WI38 (cell line): ENCODE data around the gene FOXJ3.

ENCODE experiments used
- H3K4me3 ChIP-seq: 2 replicates; pipeline ENCODE4 v1.5.1; 2011; ENCODE audit warnings: low read depth, mild to moderate bottlenecking, control low read depth, low read length
- CTCF ChIP-seq: IDR thresholded peaks from 2 replicates; pipeline ENCODE4 v1.5.1; 2012; ENCODE audit warnings: low read depth, mild to moderate bottlenecking, control low read depth, low read length

The FOXJ3 gene

GRCh38 chr1:42288311-42288985 is 46.6 kb downstream of the FOXJ3 start:
- H3K4me3 ChIP-seq, result no peak overlapping the region
- TF ChIP-seq CTCF, result no peak

- no peak overlapping the region for H3K4me3 ChIP-seq
- TF ChIP-seq CTCF, result no peak
These were observed 52.0 kb downstream of the FOXJ3 start for GRCh38 chr1:42282867-42283583.

- no peak for TF ChIP-seq CTCF
- H3K4me3 ChIP-seq, result no peak overlapping the region
These were observed 52.9 kb downstream of the FOXJ3 start for GRCh38 chr1:42282024-42282579.

GRCh38 chr1:42280821-42281220 is 54.2 kb downstream of the FOXJ3 start:
- TF ChIP-seq CTCF, result no peak

GRCh38 chr1:42279055-42279454 is 56.0 kb downstream of the FOXJ3 start:
- TF ChIP-seq CTCF, result no peak
- H3K4me3 ChIP-seq, result no peak overlapping the region

More at GRCh38 chr1:42280821-42281220, 54.2 kb downstream of the FOXJ3 start:
- H3K4me3 ChIP-seq, result no peak overlapping the region

- H3K4me3 ChIP-seq, result no peak overlapping the region
- no peak for TF ChIP-seq CTCF
These were observed 62.1 kb downstream of the FOXJ3 start for GRCh38 chr1:42272920-42273319.

- TF ChIP-seq CTCF, result no peak
- no peak overlapping the region for H3K4me3 ChIP-seq
These were observed 67.1 kb downstream of the FOXJ3 start for GRCh38 chr1:42267904-42268303.
